Neural cell (in vitro differentiated cells): ENCODE data around the gene FHOD3. TPM values are rescaled to one million over a fixed set of nuclear protein-coding genes. Genes with fewer than 3 reads are reported as not detected.

Experiments
- H2AFZ ChIP-seq: fragments of 200-600, 300-800 bp; sonication (generic), shearing (Covaris generic); 2 replicates; pipeline ENCODE4 v1.6.0; 2014; ENCODE audit warnings: low read depth, mild to moderate bottlenecking, antibody characterized with exemption, low read length, moderate library complexity
- H3F3A ChIP-seq: fragments of 200-600 bp; shearing (Covaris generic); 2 replicates; pipeline ENCODE4 v1.6.1; 2016; ENCODE audit warnings: mild to moderate bottlenecking, moderate library complexity, mixed read lengths, antibody characterized with exemption, low read length; ENCODE audit not compliant: insufficient read depth, poor library complexity, severe bottlenecking
- H3K27ac ChIP-seq: fragments of 200-600, 300-800 bp; sonication (generic), shearing (Covaris generic); 2 replicates; pipeline ENCODE4 v1.5.1; 2014; ENCODE audit warnings: mild to moderate bottlenecking, low read length, moderate library complexity
- H3K27me3 ChIP-seq: fragments of 300-800, 200-600 bp; sonication (generic), shearing (Covaris generic); 2 replicates; pipeline ENCODE4 v1.6.0; 2014; ENCODE audit warnings: mild to moderate bottlenecking, low read depth, low read length, moderate library complexity; ENCODE audit not compliant: insufficient read depth
- H3K36me3 ChIP-seq: fragments of 300-800, 200-600 bp; sonication (generic), shearing (Covaris generic); 2 replicates; pipeline ENCODE4 v1.5.1; 2014; ENCODE audit warnings: mild to moderate bottlenecking, antibody characterized with exemption, low read length, moderate library complexity; ENCODE audit not compliant: insufficient read depth
- H3K4me2 ChIP-seq: fragments of 300-800, 200-600 bp; sonication (generic), shearing (Covaris generic); 2 replicates; pipeline ENCODE4 v1.6.0; 2014; ENCODE audit warnings: mild to moderate bottlenecking, low read length
- H3K4me3 ChIP-seq: fragments of 300-800, 200-600 bp; sonication (generic), shearing (Covaris generic); 2 replicates; pipeline ENCODE4 v1.5.1; 2014; ENCODE audit warnings: mild to moderate bottlenecking, low read length, moderate library complexity
- H3K79me2 ChIP-seq: fragments of 200-600 bp; shearing (Covaris generic); replicated peaks from 2 replicates; pipeline ENCODE4 v1.6.0; 2014; ENCODE audit warnings: mild to moderate bottlenecking, low read length, moderate library complexity; ENCODE audit not compliant: insufficient read depth
- H3K9ac ChIP-seq: fragments of 300-800, 200-600 bp; sonication (generic), shearing (Covaris generic); 2 replicates; pipeline ENCODE4 v1.6.1; 2016; ENCODE audit warnings: mild to moderate bottlenecking, low read length, mixed read lengths
- H3K9me2 ChIP-seq: fragments of 200-600 bp; shearing (Covaris generic); 2 replicates; pipeline ENCODE4 v1.6.1; 2016; ENCODE audit warnings: mild to moderate bottlenecking, low read length, mixed read lengths; ENCODE audit not compliant: insufficient read depth
- H3K9me3 ChIP-seq: fragments of 200-600, 300-800 bp; sonication (generic), shearing (Covaris generic); 2 replicates; pipeline ENCODE4 v1.6.1; 2016; ENCODE audit warnings: mild to moderate bottlenecking, mixed run types, low read length, moderate library complexity, mixed read lengths
- H4K20me1 ChIP-seq: fragments of 200-600 bp; shearing (Covaris generic); 2 replicates; pipeline ENCODE4 v1.6.1; 2016; ENCODE audit warnings: mild to moderate bottlenecking, mixed run types; ENCODE audit not compliant: insufficient read depth
- CTCF ChIP-seq: fragments of 450-650 bp; IDR thresholded peaks from 2 replicates; pipeline ENCODE4 v1.5.1; 2014; ENCODE audit warnings: antibody characterized with exemption, mild to moderate bottlenecking, moderate library complexity; ENCODE audit not compliant: poor library complexity, severe bottlenecking
- EP300 ChIP-seq: fragments of 450-650 bp; conservative IDR thresholded peaks from 2 replicates; pipeline ENCODE4 v1.6.1; 2014; ENCODE audit warnings: antibody characterized with exemption, mild to moderate bottlenecking, moderate library complexity; ENCODE audit not compliant: poor library complexity, severe bottlenecking
- EZH2 ChIP-seq: fragments of 200-600, 300-800 bp; shearing (Covaris generic), sonication (generic); IDR thresholded peaks from 2 replicates; pipeline ENCODE4 v1.6.1; 2014; ENCODE audit warnings: antibody characterized with exemption, low read length, borderline replicate concordance, mild to moderate bottlenecking; ENCODE audit not compliant: insufficient read depth, poor library complexity, severe bottlenecking
- MXI1 ChIP-seq: fragments of 450-650 bp; conservative IDR thresholded peaks from 2 replicates; pipeline ENCODE4 v1.6.1; 2014; ENCODE audit warnings: antibody characterized with exemption, mild to moderate bottlenecking; ENCODE audit not compliant: poor library complexity, severe bottlenecking
- POLR2AphosphoS5 ChIP-seq: IDR thresholded peaks from 2 replicates; pipeline ENCODE4 v1.6.1; 2012
- RAD21 ChIP-seq: fragments of 450-650 bp; conservative IDR thresholded peaks from 2 replicates; pipeline ENCODE4 v1.6.1; 2014; ENCODE audit warnings: antibody characterized with exemption, mild to moderate bottlenecking, moderate library complexity
- REST ChIP-seq: IDR thresholded peaks from 2 replicates; pipeline ENCODE4 v1.6.1; 2012; ENCODE audit warnings: borderline replicate concordance
- SMC3 ChIP-seq: fragments of 450-650 bp; conservative IDR thresholded peaks from 2 replicates; pipeline ENCODE4 v1.6.1; 2014; ENCODE audit warnings: antibody characterized with exemption, mild to moderate bottlenecking, moderate library complexity; ENCODE audit not compliant: poor library complexity
- TAF1 ChIP-seq: IDR thresholded peaks from 2 replicates; pipeline ENCODE4 v1.6.1; 2012; ENCODE audit warnings: low read depth
- polyA plus RNA-seq: library from polyadenylated mRNA; depleted of rRNA; stranded (reverse); fragments of >200 nt; gene quantifications from 2 replicates; pipeline ENCODE4 v1.2.3, GENCODE V29; 2014

Gene FHOD3
- polyA plus RNA-seq, 1 donor from 2014 or later: 19.4 TPM

DNA sequence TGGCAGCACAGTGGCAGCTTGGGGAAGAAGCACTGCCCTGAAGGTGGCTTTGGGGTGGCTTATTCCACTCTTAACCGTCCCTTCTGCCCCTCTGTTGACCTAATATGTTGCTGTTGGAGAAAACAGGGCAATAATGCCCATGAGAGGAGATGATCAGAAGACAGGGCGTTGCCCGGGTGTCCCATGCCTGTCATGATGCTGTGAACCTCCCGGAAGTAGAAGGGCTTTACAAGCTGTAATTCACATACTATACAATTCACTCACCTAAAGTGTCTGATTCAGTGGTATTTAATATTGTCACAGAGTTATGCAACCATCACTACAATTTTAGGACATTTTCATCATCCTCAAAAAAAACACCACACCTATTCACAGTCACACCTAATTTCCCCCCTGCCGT, 112.3 kb downstream of the FHOD3 start:
- Histone ChIP-seq H3K79me2 (peaks cover 9% of the 10 kb centered on the region), H3K4me3 (no peak overlapping the region), H3K27ac (no peak overlapping the region), H3F3A (no peaks in the 10 kb centered on the region), H3K4me2 (no peak overlapping the region), H3K9me3 (no peaks in the 10 kb centered on the region), H3K36me3 (no peaks in the 10 kb centered on the region), H3K27me3 (no peaks in the 10 kb centered on the region), H4K20me1 (no peaks in the 10 kb centered on the region), H3K9me2 (no peaks in the 10 kb centered on the region), H3K9ac (no peak overlapping the region), H2AFZ (no peak overlapping the region)
- no peak for TF ChIP-seq MXI1
- no peak for TF ChIP-seq CTCF
- no peak for TF ChIP-seq SMC3
- no peak for TF ChIP-seq EP300
- TF ChIP-seq EZH2: no peak
- no peak for TF ChIP-seq TAF1
- no peak for TF ChIP-seq POLR2AphosphoS5
- no peak for TF ChIP-seq REST
- no peak for TF ChIP-seq RAD21

- H3K36me3 ChIP-seq: no peaks in the 10 kb centered on the region
- H3K9ac ChIP-seq: no peak overlapping the region
- H3F3A ChIP-seq: no peaks in the 10 kb centered on the region
- H3K4me2 ChIP-seq: no peak overlapping the region
- no peak overlapping the region for H3K27ac ChIP-seq
- no peaks in the 10 kb centered on the region for H3K9me3 ChIP-seq
- peaks cover 4% of the 10 kb centered on the region for H3K79me2 ChIP-seq
- no peaks in the 10 kb centered on the region for H3K9me2 ChIP-seq
- H3K4me3 ChIP-seq: no peak overlapping the region
- TF ChIP-seq POLR2AphosphoS5 (no peak), RAD21 (no peak), REST (no peak), EZH2 (no peak), SMC3 (no peak), MXI1 (no peak), TAF1 (no peak), CTCF (no peak), EP300 (no peak)
- no peak overlapping the region for H2AFZ ChIP-seq
- no peaks in the 10 kb centered on the region for H4K20me1 ChIP-seq
- no peaks in the 10 kb centered on the region for H3K27me3 ChIP-seq
These were observed 112.8 kb downstream of the FHOD3 start for GRCh38 chr18:36410346-36410745.
